Neural cell (in vitro differentiated cells): ENCODE results near the gene RAD51AP2. TPM values are rescaled to one million over a fixed set of nuclear protein-coding genes. Genes with fewer than 3 reads are reported as not detected.
A peak's percentile ranks its signal among the peaks of the same experiment; 100 is the strongest.

ENCODE experiments used
- H2AFZ ChIP-seq: fragments of 200-600, 300-800 bp; sonication (generic), shearing (Covaris generic); 2 replicates; pipeline ENCODE4 v1.6.0; 2014; ENCODE audit warnings: low read depth, mild to moderate bottlenecking, antibody characterized with exemption, low read length, moderate library complexity
- H3F3A ChIP-seq: fragments of 200-600 bp; shearing (Covaris generic); 2 replicates; pipeline ENCODE4 v1.6.1; 2016; ENCODE audit warnings: mild to moderate bottlenecking, moderate library complexity, mixed read lengths, antibody characterized with exemption, low read length; ENCODE audit not compliant: insufficient read depth, poor library complexity, severe bottlenecking
- H3K27ac ChIP-seq: fragments of 200-600, 300-800 bp; sonication (generic), shearing (Covaris generic); 2 replicates; pipeline ENCODE4 v1.5.1; 2014; ENCODE audit warnings: mild to moderate bottlenecking, low read length, moderate library complexity
- H3K27me3 ChIP-seq: fragments of 300-800, 200-600 bp; sonication (generic), shearing (Covaris generic); 2 replicates; pipeline ENCODE4 v1.6.0; 2014; ENCODE audit warnings: mild to moderate bottlenecking, low read depth, low read length, moderate library complexity; ENCODE audit not compliant: insufficient read depth
- H3K36me3 ChIP-seq: fragments of 300-800, 200-600 bp; sonication (generic), shearing (Covaris generic); 2 replicates; pipeline ENCODE4 v1.5.1; 2014; ENCODE audit warnings: mild to moderate bottlenecking, antibody characterized with exemption, low read length, moderate library complexity; ENCODE audit not compliant: insufficient read depth
- H3K4me2 ChIP-seq: fragments of 300-800, 200-600 bp; sonication (generic), shearing (Covaris generic); 2 replicates; pipeline ENCODE4 v1.6.0; 2014; ENCODE audit warnings: mild to moderate bottlenecking, low read length
- H3K4me3 ChIP-seq: fragments of 300-800, 200-600 bp; sonication (generic), shearing (Covaris generic); 2 replicates; pipeline ENCODE4 v1.5.1; 2014; ENCODE audit warnings: mild to moderate bottlenecking, low read length, moderate library complexity
- H3K79me2 ChIP-seq: fragments of 200-600 bp; shearing (Covaris generic); replicated peaks from 2 replicates; pipeline ENCODE4 v1.6.0; 2014; ENCODE audit warnings: mild to moderate bottlenecking, low read length, moderate library complexity; ENCODE audit not compliant: insufficient read depth
- H3K9ac ChIP-seq: fragments of 300-800, 200-600 bp; sonication (generic), shearing (Covaris generic); 2 replicates; pipeline ENCODE4 v1.6.1; 2016; ENCODE audit warnings: mild to moderate bottlenecking, low read length, mixed read lengths
- H3K9me2 ChIP-seq: fragments of 200-600 bp; shearing (Covaris generic); 2 replicates; pipeline ENCODE4 v1.6.1; 2016; ENCODE audit warnings: mild to moderate bottlenecking, low read length, mixed read lengths; ENCODE audit not compliant: insufficient read depth
- H3K9me3 ChIP-seq: fragments of 200-600, 300-800 bp; sonication (generic), shearing (Covaris generic); 2 replicates; pipeline ENCODE4 v1.6.1; 2016; ENCODE audit warnings: mild to moderate bottlenecking, mixed run types, low read length, moderate library complexity, mixed read lengths
- H4K20me1 ChIP-seq: fragments of 200-600 bp; shearing (Covaris generic); 2 replicates; pipeline ENCODE4 v1.6.1; 2016; ENCODE audit warnings: mild to moderate bottlenecking, mixed run types; ENCODE audit not compliant: insufficient read depth
- CTCF ChIP-seq: fragments of 450-650 bp; IDR thresholded peaks from 2 replicates; pipeline ENCODE4 v1.5.1; 2014; ENCODE audit warnings: antibody characterized with exemption, mild to moderate bottlenecking, moderate library complexity; ENCODE audit not compliant: poor library complexity, severe bottlenecking
- EP300 ChIP-seq: fragments of 450-650 bp; conservative IDR thresholded peaks from 2 replicates; pipeline ENCODE4 v1.6.1; 2014; ENCODE audit warnings: antibody characterized with exemption, mild to moderate bottlenecking, moderate library complexity; ENCODE audit not compliant: poor library complexity, severe bottlenecking
- EZH2 ChIP-seq: fragments of 200-600, 300-800 bp; shearing (Covaris generic), sonication (generic); IDR thresholded peaks from 2 replicates; pipeline ENCODE4 v1.6.1; 2014; ENCODE audit warnings: antibody characterized with exemption, low read length, borderline replicate concordance, mild to moderate bottlenecking; ENCODE audit not compliant: insufficient read depth, poor library complexity, severe bottlenecking
- MXI1 ChIP-seq: fragments of 450-650 bp; conservative IDR thresholded peaks from 2 replicates; pipeline ENCODE4 v1.6.1; 2014; ENCODE audit warnings: antibody characterized with exemption, mild to moderate bottlenecking; ENCODE audit not compliant: poor library complexity, severe bottlenecking
- POLR2AphosphoS5 ChIP-seq: IDR thresholded peaks from 2 replicates; pipeline ENCODE4 v1.6.1; 2012
- RAD21 ChIP-seq: fragments of 450-650 bp; conservative IDR thresholded peaks from 2 replicates; pipeline ENCODE4 v1.6.1; 2014; ENCODE audit warnings: antibody characterized with exemption, mild to moderate bottlenecking, moderate library complexity
- REST ChIP-seq: IDR thresholded peaks from 2 replicates; pipeline ENCODE4 v1.6.1; 2012; ENCODE audit warnings: borderline replicate concordance
- SMC3 ChIP-seq: fragments of 450-650 bp; conservative IDR thresholded peaks from 2 replicates; pipeline ENCODE4 v1.6.1; 2014; ENCODE audit warnings: antibody characterized with exemption, mild to moderate bottlenecking, moderate library complexity; ENCODE audit not compliant: poor library complexity
- TAF1 ChIP-seq: IDR thresholded peaks from 2 replicates; pipeline ENCODE4 v1.6.1; 2012; ENCODE audit warnings: low read depth
- polyA plus RNA-seq: library from polyadenylated mRNA; depleted of rRNA; stranded (reverse); fragments of >200 nt; gene quantifications from 2 replicates; pipeline ENCODE4 v1.2.3, GENCODE V29; 2014

The RAD51AP2 gene
- polyA plus RNA-seq, 1 donor from 2014 or later: 0.54 TPM

GRCh38 chr2:17543848-17544247 is 25.6 kb upstream of the RAD51AP2 start:
- no peak overlapping the region for H3K27ac ChIP-seq
- TF ChIP-seq TAF1 (no peak), EZH2 (no peak), POLR2AphosphoS5 (no peak), EP300 (no peak), RAD21 (no peak)
- no peak overlapping the region for H3K9ac ChIP-seq
- no peaks in the 10 kb centered on the region for H3K36me3 ChIP-seq
- H3K9me2 ChIP-seq: no peaks in the 10 kb centered on the region
- no peaks in the 10 kb centered on the region for H4K20me1 ChIP-seq
- H3K4me3 ChIP-seq: peak overlapping the region; percentile 75
- no peaks in the 10 kb centered on the region for H3K9me3 ChIP-seq
- H3K4me2 ChIP-seq: no peak overlapping the region
- peaks cover 12% of the 10 kb centered on the region for H3K79me2 ChIP-seq
- H3F3A ChIP-seq: peaks cover 17% of the 10 kb centered on the region
- peaks cover 36% of the 10 kb centered on the region for H3K27me3 ChIP-seq
- no peak overlapping the region for H2AFZ ChIP-seq

GRCh38 chr2:17543131-17543660 is 25.0 kb upstream of the RAD51AP2 start:
- Histone ChIP-seq H3K9ac (peak overlapping the region; percentile 11), H3K9me2 (no peaks in the 10 kb centered on the region), H3K27ac (no peak overlapping the region), H3K4me3 (peak overlapping the region; percentile 75), H2AFZ (no peak overlapping the region), H3K4me2 (peak overlapping the region; percentile 82), H3K9me3 (no peaks in the 10 kb centered on the region), H3F3A (peaks cover 17% of the 10 kb centered on the region), H3K36me3 (no peaks in the 10 kb centered on the region), H4K20me1 (no peaks in the 10 kb centered on the region), H3K79me2 (peaks cover 12% of the 10 kb centered on the region), H3K27me3 (peaks cover 40% of the 10 kb centered on the region)
- TF ChIP-seq MXI1 (no peak), EZH2 (no peak), SMC3 (no peak), REST (no peak), EP300 (no peak), CTCF (no peak), RAD21 (no peak), TAF1 (no peak), POLR2AphosphoS5 (no peak)
